K562 (cell line): ENCODE measurements around the gene ADK. TPM values are rescaled to one million over a fixed set of nuclear protein-coding genes. Genes with fewer than 3 reads are reported as not detected.
A peak's percentile ranks its signal among the peaks of the same experiment; 100 is the strongest.

Source experiments
- E4F1 ChIP-seq: fragments of 250-450 bp; sonication (Bioruptor Pico); IDR thresholded peaks from 2 replicates; pipeline ENCODE4 v1.5.0; 2021; ENCODE audit warnings: mild to moderate bottlenecking, borderline replicate concordance
- FOXJ3 ChIP-seq: sonication (generic); formaldehyde crosslinking; IDR thresholded peaks from 2 replicates; pipeline ENCODE4 v1.4.0; 2020; ENCODE audit warnings: mild to moderate bottlenecking, missing genetic modification reagents
- JUNB ChIP-seq: fragments of 450-650 bp; formaldehyde crosslinking; conservative IDR thresholded peaks from 2 replicates; pipeline ENCODE4 v1.4.0; 2020; ENCODE audit warnings: mild to moderate bottlenecking
- L3MBTL2 ChIP-seq: fragments of 450-650 bp; IDR thresholded peaks from 2 replicates; pipeline ENCODE4 v1.6.1; 2016; ENCODE audit warnings: mild to moderate bottlenecking, moderate library complexity
- MIER1 ChIP-seq: fragments of 450-650 bp; IDR thresholded peaks from 2 replicates; pipeline ENCODE4 v1.6.1; 2016; ENCODE audit warnings: antibody characterized with exemption, mild to moderate bottlenecking, low read depth
- NFATC3 ChIP-seq: fragments of 450-650 bp; IDR thresholded peaks from 2 replicates; pipeline ENCODE4 v1.6.1; 2017; ENCODE audit warnings: mild to moderate bottlenecking
- NFYB ChIP-seq: IDR thresholded peaks from 2 replicates; pipeline ENCODE4 v1.6.1; 2011; ENCODE audit warnings: mild to moderate bottlenecking, moderate library complexity; ENCODE audit not compliant: insufficient read length; ENCODE audit errors: extremely low read depth
- PCBP1 ChIP-seq: fragments of 200-400 bp; formaldehyde crosslinking; IDR thresholded peaks from 2 replicates; pipeline ENCODE4 v1.6.1; 2018; ENCODE audit warnings: mild to moderate bottlenecking, low read depth, low read length; ENCODE audit not compliant: poor library complexity, severe bottlenecking
- RB1 ChIP-seq: fragments of 450-650 bp; IDR thresholded peaks from 2 replicates; pipeline ENCODE4 v1.6.1; 2017; ENCODE audit warnings: low read depth, mild to moderate bottlenecking
- RBM14 ChIP-seq: fragments of 200-400 bp; formaldehyde crosslinking; IDR thresholded peaks from 2 replicates; pipeline ENCODE4 v1.6.1; 2018; ENCODE audit warnings: low read depth, mild to moderate bottlenecking, low read length, moderate library complexity, borderline replicate concordance; ENCODE audit not compliant: insufficient read depth
- RFX5 ChIP-seq: IDR thresholded peaks from 2 replicates; pipeline ENCODE4 v1.6.1; 2011; ENCODE audit warnings: low read depth, mild to moderate bottlenecking, improper control_type of control experiment, low read length
- TAF7 ChIP-seq: fragments of 450-650 bp; IDR thresholded peaks from 2 replicates; pipeline ENCODE4 v1.6.1; 2016; ENCODE audit warnings: missing genetic modification characterization, missing compliant biosample characterization
- TFAM ChIP-seq: fragments of 250-450 bp; sonication (Bioruptor Pico); conservative IDR thresholded peaks from 2 replicates; pipeline ENCODE4 v1.5.0; 2021; ENCODE audit warnings: mild to moderate bottlenecking, moderate library complexity
- TRIM28 ChIP-seq: fragments of 450-650 bp; IDR thresholded peaks from 2 replicates; pipeline ENCODE4 v1.6.1; 2017
- XRCC4 ChIP-seq: IDR thresholded peaks from one replicate; pipeline ENCODE4 v1.6.1; 2011; ENCODE audit not compliant: insufficient read depth, insufficient read length; ENCODE audit errors: extremely low read depth
- ZC3H4 ChIP-seq: sonication (generic); formaldehyde crosslinking; IDR thresholded peaks from 2 replicates; pipeline ENCODE4 v1.9.0; 2021; ENCODE audit warnings: missing genetic modification reagents, borderline replicate concordance
- ZKSCAN1 ChIP-seq: fragments of 150-350 bp; IDR thresholded peaks from 2 replicates; pipeline ENCODE4 v1.6.1; 2016; ENCODE audit warnings: low read depth, low read length
- ZNF140 ChIP-seq: fragments of 250-450 bp; sonication (Bioruptor Pico); IDR thresholded peaks from 2 replicates; pipeline ENCODE4 v1.8.0; 2021; ENCODE audit warnings: moderate library complexity, mild to moderate bottlenecking, inconsistent platforms
- ZNF165 ChIP-seq: fragments of 250-450 bp; sonication (Bioruptor Pico); IDR thresholded peaks from 2 replicates; pipeline ENCODE4 v1.4.0; 2020; ENCODE audit warnings: borderline replicate concordance
- ZNF318 ChIP-seq, 2 experiments: fragments of 450-650 bp; IDR thresholded peaks; 2 replicates each; pipeline ENCODE4 v1.6.1; 2016; ENCODE audit warnings: mild to moderate bottlenecking in 2 of 2, borderline replicate concordance in 1 of 2, low read depth in 1 of 2, moderate library complexity in 1 of 2
- polyA plus RNA-seq, 8 experiments: library from polyadenylated mRNA; depleted of rRNA in 4 of 8; stranded (reverse) in 5 of 8; unstranded in 3 of 8; fragments of >200 nt; fragmentation: Nextera tagmentation in 2 of 8; fragmentation: Illumina TruSeq in 1 of 8; extraction: Ambion mirVana in 2 of 8; extraction: Trizol in 1 of 8; gene quantifications; 2 replicates each; pipeline versions ENCODE4 v1.2.1 to v1.2.3, GENCODE V29; 2011 to 2014; ENCODE audit warnings: inconsistent platforms in 1 of 8, missing spikeins in 1 of 8
- total RNA-seq, 7 experiments: library from RNA; depleted of rRNA in 6 of 7; stranded (reverse); fragments of >200 nt in 6 of 7; fragmentation: Illumina TruSeq in 2 of 7; extraction: Trizol in 2 of 7; gene quantifications; 2 replicates each; pipeline versions ENCODE4 v1.2.1 to v1.2.3, GENCODE V29; 2011 to 2021; ENCODE audit warnings: low replicate concordance in 1 of 7

ADK gene
- total and polyA plus RNA-seq, 9 of the 15 experiments (the other 6 are each of a cell fraction or from before 2014, with no cell fraction given) = 54.2 to 97.8 (median 73.6) TPM

GRCh38 chr10:74179111-74179710 lies 28.2 kb downstream of the ADK start (continued):
- TF ChIP-seq E4F1 (CRISPR knock-in tag) (no peak), RFX5 (no peak), ZNF165 (CRISPR knock-in tag) (no peak), RB1 (no peak), TAF7 (tag) (peak; percentile 70), JUNB (CRISPR knock-in tag) (no peak), ZNF140 (no peak), FOXJ3 (no peak), PCBP1 (no peak), NFATC3 (no peak), TRIM28 (no peak), XRCC4 (no peak), ZNF318 (IDR thresholded peaks at IDR 0.05; ENCODE audit: borderline replicate concordance in 1 of 2, low read depth in 1 of 2) (no peak), MIER1 (no peak), NFYB (no peak), ZC3H4 (CRISPR knock-in tag) (no peak), TFAM (no peak), RBM14 (no peak), ZKSCAN1 (no peak), L3MBTL2 (no peak)
